ENCODE data around the gene NHP2.
"Not testable (repeated sequence)": the region's sequence is repeated elsewhere in the genome, so short reads cannot be mapped to it uniquely, and the experiment has no call there.

Gene NHP2

DNA sequence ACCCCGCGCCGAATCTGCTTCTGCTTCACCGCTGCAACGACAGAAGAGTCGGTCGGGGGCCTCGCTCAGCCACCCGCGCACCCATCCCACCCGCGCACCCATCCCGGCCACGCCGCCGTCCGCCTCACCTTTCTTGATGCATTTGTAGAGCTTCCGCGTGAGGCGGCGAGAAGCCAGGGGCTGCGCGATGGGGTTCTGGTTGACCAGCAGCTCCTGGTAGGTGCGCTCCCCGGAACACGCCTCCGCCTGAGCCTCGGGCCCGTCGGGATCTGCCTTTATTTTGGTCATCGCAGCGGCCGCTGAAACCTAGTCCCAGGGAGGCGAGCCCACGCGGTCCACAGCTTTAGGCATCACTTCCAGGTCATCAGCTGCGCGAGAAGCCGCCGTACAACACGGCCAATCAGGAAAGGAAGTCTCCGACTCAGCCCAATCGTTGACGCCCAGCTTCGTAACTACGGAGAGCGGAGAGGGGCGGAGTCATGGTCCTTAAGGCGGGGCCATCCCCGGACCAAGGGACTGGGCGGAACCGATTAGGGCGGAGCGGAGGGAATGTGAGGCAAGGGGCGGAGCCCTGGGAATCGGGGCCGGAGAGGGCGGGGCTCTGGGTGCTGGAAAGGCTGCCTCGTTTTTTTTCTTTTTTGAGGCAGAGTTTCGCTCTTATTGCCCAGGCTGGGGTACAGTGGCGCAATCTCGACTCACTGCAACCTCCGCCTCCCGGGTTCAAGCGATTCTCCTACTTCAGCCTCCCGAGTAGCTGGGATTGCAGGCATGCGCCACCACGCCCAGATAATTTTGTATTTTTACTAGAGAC lies at the start of gene NHP2:
NHP2 (minus strand) TSS at position 356 of the 811 bp plus-strand sequence; CDS start at position 288, 68 bp downstream.
- peak; percentile 93 for DNase-seq

DNA sequence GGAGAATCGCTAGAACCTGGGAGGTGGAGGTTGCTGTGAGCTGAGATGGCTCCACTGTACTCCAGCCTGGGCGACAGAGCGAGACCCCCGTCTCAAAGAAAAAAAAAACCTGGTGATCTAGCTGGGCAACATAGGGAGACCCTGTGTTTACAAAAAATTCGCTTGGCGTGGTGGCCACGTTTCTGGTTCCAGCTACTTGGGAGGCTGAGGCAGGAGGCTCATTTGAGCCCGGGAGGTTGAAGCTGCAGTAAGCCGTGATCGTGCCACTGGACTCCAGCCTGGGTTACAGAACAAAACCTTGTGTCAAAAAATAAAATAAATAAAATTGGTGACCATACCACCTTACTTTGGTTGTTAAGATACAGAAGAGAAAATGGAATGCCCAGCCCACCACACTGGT lies 48.9 kb upstream of the NHP2 start:
- no peak for DNase-seq

DNA sequence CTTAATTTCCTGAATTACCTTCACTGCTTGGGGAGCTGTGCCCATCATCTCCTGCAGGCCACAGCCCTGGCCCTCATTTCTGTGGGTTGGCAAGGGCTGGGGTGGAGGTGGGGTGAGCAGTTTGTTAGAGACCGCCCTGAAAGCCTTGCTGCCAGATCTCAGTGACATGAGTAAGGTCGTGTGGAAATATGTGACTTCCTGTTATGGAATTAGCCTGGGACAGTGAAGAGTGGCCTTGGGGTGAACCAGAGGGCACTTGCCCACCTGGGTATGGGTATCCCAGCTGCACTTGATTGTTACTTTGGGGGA lies 48.2 kb upstream of the NHP2 start:
- no peak for DNase-seq

DNA sequence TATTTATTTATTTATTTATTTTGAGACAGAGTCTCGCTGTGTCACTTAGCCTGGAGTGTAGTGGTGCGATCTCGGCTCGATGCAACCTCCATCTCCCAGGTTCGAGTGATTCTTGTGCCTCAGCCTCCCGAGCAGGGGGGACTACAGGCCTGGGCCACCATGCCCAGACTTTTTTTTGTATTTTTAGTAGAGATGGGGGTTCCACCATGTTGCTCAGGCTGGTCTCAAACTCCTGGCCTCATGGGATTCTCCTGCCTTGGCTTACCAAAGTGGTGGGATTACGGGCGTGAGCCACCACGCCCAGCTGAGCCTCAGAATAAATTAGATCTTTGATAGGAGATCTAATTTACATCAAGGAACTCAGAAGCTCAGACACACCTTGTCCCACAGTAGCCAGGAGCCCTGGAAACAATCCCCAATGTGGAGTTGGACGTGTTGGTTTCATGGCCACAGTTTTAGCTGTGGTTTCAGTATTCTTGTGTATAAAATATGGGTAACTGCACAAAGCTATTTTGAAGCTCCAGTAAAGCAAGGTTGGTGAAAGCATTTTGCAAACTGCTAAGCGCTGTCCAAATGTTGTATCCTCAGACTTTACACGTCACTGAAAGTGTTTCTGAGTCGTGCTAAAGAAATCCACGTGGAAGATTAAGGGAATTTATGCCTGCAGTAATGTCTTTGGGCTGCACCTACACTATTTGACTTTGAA lies 47.7 kb upstream of the NHP2 start:
- no peak for DNase-seq

DNA sequence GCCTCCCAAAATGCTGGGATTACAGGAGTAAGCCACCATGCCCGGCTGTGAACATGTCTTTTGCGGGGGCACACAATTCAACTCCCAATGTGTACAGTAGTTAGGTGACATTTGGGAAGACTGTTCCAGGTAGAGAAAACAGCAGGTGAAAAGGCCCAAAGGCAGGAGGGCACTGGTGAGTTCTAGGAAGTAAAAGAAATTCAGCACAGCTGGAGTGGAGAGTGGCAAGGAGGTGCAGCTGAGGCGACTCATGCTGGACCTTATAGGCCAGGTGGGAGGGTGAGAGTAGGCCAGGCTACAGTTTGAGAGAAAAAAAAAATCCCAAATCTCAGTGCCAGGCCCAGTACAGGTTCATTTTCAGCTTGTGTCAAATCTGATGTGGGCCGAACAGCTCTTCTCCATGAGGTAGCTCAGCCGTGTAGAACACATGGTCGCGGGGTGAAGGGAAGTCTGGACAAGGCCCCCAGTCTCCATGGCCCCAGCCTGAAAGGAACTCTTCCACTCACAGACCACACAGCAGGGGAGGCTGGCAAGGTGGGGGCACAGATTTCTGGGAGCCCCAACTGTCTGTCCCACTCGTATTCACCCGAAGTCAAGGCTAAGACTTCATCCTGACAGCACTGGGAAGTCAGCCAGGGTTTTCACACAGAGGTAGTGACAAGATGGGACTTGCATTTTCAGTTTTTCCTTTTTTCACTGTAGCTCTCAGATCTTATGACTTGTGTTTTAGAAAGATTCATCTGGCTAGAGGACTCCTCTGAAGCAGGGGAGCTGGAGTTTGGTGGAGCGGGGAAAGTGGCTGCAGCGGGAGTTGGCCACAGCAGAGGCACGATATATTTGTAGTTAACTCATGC lies 46.1 kb upstream of the NHP2 start:
- no peak for DNase-seq

DNA sequence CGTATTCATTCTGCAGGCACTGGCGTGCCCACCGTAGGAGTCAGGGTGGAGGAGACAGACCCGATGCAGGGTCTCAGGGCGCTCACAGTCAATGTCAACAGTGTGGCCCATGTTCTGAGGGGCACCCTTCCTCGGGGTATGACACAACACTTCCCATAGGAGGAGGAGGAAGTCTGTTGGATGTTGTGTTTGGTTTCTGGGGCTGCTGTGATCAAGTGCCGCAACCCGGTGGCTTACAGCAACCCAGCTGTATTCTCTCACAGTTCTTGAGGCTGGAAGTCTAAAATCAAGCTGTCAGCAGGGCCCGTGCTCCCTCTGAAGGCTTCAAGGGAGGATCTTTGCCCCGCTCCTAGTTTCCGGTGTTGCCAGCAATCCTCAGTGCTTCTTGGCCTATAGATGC lies 45.0 kb upstream of the NHP2 start:
- DNase-seq, result no peak

DNA sequence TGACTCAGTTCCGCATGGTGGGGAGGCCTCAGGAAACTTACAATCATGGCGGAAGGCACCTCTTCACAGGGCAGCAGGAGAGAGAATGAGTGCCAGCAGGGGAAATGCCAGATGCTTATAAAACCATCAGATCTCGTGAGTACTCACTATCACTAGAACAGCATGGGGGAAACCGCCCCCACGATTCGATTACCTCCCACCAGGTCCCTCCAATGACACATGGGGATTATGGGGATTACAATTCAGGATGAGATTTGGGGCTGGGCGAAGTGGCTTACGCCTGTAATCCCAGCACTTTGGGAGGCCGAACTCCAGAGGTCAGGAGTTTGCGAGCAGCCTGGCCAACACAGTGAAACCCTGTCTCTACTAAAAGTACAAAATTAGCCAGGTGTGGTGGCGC lies 44.5 kb upstream of the NHP2 start:
- DNase-seq, result not testable (repeated sequence)

DNA sequence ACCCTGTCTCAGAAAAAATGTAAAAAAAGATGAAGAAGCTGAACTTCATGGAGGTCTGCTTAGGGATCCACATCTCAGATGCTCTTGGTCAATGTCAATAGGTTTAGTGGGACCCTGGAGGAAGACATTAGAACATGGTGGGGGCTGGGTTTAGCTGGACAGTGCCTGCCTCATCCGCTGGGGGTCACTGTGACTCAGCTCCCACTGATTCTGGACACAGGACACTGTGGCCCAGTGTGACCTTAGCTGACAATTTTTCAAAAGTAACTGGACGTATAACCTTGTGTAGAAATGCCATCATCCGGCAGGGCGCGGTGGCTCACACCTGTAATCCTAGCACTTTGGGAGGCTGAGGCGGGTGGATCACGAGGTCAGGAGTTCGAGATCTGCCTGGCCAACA lies 43.3 kb upstream of the NHP2 start:
- DNase-seq, result no peak

DNA sequence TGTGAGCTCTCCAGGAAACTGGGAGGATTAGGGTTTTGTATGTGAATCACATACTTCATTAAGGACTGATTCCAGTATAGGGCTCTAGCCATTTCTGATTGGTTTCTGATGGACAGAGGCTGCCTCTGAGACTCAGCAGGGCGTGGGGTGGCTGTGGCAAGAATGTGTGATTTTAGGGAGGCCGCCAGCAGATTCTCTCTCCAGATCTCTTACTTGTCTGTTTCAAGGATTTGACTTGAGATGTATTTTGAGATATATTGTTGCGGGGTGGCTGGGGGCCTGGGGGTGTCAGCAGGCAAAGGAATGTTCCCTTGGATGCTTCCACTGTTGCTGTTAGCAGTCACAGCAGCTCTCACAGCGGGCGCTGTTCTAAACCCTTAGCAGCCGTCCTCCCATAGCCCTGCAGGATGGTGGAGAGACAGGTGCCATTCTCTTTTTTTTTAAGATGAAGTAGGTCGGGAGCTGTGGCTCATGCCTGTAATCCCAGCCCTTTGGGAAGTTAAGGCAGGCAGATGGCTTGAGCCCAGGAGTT lies 42.7 kb upstream of the NHP2 start:
- no peak for DNase-seq

DNA sequence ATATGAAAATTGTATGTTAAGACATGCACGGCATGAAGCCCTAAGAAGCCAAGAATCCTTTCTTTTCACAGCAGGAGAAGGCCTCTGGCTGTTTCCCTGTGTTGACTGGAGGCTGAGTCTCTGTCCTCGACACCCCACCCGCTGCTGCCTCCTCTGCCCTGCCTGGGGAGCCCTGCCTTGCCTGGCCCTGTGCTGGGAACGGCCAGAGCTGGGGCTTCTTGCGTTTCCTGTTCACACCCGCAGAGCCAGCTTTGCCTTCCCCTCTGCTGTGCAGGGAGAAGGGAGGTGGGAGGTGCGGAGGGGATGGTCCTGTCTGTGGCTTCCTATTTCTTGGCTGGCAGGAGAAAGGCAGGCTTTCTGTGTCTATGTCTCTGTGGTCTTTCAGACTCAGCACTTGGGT lies 40.3 kb upstream of the NHP2 start:
- no peak for DNase-seq

DNA sequence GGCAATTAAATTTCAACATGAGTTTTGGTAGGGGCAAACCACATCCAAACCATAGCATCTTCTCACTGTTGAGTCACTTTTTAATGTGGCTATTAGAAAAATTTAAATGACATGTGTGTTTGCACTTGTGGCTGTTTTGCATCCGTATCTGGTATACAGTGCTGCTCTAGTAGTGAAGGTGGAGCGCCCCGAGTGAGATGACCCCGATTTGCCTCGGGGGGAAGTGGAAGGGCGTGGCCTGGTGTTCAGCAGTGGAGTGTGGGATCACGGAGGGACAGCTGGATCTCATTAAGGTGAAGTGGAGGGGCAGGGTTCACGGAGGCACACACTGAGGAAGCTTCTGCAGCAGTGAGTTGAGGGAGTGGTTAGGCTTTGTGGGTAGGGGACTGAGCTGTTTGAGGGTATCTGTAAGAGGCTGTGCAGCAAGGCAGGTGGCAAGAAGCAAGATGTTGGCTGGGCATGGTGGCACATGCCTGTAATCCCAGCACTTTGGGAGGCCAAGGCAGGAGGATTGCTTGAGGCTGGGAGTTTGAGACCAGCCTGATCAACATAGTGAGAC lies 39.6 kb upstream of the NHP2 start:
- no peak for DNase-seq

DNA sequence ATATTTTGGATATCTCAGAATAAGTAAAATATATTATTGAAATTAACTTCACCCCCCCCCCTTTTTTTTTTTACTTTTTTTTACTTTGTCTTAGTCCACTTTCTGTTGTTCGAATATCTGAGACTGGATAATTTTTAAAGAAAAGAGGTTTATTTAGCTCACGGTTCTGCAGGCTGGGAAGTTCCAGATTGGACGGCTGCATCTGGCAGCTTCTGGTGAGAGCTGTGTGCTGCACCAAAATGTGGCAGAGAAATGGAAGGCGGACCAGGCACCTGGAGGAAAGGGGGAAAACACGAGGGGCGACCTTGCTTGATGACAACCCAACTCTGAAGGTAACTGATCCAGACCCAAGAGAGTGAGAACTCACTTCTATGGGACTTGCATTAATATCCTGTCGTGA lies 39.1 kb upstream of the NHP2 start:
- no peak for DNase-seq

DNA sequence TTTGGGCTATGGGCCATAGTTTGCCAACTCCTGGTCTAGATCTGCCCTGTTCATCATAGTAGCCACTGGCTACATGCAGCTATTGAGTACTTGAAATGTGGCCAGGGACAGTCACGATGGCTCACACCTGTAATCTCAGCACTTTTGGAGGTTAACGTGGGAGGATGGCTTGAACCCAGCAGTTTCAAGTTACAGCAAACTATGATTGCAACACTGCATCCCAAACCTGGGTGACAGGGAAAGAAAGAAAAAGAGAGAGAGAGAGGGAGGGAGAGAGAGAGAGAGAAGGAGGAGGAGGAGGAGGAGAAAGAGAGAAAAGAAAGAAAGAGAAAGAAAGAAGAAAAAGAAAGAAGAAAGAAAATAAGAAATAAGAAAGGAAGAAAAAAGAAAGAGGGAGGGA lies 38.6 kb upstream of the NHP2 start:
- DNase-seq, result no peak

DNA sequence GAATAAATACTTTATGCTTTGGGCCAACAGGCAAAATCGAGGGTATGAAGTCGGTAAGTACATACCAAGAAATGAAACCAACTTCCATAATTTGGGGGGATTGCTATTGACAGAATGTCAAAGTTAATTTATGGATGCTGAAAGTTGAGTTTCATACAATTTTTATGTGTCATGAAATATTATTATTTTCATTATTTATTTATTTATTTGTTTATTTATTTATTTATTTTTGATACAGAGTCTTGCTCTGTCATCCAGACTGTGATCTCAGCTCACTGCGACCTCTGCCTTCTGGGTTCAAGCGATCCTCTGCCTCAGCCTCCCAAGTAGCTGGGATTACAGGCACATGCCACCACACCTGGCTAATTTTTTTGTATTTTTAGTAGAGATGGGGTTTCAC lies 38.0 kb upstream of the NHP2 start:
- no peak for DNase-seq

DNA sequence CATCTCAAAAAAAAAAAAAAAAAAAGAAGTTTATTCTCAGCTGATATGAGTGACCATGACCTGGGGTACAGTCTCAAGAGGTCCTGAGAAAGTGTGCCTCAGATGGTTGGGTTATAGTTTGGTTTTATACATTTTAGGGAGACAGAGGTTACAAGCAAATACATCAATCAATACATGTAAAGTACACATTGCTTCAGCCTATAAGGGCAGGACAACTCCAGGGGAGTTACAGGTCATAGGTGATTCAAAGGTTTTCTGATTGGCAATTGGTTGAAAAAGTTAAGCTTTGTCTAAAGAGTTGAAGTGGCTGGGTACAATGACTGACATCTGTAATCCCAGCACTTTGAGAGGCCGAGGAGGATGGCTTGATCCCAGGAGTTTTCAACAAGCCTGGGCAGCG lies 35.7 kb upstream of the NHP2 start:
- no peak for DNase-seq

DNA sequence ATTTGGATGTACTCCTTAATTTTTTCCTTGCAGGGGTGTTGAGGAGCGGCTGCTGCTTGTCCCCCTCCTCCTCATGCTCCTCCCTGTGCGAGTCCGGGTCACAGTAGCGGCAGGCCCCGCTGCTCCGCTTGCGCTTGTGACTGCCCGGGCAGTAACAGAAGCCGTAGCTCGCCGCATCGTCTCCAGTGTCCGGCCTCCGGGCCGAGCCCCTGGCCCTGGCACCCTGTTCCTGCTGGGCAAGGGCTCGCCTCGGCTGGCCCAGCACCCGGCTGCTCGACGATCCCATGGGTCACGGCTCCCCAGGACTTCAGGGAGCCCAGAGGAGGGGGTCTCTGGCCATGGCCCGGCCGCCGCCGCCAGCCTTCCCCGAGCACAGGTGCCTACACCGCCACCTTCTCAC lies 33.3 kb upstream of the NHP2 start, which contains the start of gene GMCL2:
GMCL2 (minus strand) TSS at position 358 of the 400 bp plus-strand sequence; CDS start at position 286, 72 bp downstream.
- DNase-seq, result no peak

DNA sequence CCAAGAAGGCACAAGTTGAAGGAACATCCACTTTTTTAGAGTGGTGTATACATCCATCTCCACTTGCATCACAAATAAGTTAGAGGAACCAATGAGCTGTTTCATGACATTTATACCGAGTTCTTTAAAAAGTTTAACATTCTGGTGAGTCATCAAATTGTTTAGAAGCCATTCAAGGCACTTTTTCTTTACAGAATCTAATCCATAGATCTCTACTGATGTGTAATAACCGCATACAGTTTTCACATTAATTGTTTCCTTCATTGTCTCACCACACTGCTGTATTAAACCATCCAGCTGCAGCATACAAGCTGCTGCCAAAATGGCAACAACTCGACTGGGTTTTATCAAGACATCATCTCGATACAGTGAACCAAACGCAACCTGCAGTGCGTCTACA lies 32.7 kb upstream of the NHP2 start:
- no peak for DNase-seq

DNA sequence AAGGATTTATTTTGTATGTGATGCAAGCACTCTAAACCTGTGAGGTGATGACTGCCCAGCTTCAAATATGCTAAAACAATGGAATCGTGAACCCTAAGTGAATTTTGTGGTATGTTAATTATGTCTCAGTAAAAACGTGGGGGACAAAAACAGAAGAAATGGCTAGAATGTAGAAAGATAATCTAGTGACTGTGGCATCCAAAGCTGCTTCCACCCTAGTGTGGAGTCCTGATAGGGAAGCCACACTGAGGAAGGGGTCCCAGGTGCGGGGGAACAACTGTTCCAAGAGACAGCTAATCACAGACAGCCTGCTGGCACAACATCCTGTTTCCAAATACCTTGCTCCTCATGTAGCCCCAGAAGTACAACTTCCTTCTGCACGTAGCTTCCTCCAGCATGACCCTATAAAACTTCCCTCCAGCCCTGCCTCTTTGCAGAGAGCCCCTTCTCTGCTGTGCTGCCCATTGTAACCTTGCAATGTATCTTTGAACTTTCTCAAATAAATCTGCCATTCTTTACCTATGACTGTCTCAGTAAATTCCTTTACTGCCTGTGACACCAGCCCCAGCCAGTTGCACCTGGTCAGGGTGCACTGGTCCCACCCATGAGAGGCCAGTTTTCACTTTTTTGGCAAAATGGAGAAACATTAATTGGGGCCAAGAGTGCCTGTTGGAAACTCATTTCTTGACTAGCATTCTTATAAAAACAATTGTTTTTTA lies 28.6 kb upstream of the NHP2 start:
- no peak for DNase-seq

DNA sequence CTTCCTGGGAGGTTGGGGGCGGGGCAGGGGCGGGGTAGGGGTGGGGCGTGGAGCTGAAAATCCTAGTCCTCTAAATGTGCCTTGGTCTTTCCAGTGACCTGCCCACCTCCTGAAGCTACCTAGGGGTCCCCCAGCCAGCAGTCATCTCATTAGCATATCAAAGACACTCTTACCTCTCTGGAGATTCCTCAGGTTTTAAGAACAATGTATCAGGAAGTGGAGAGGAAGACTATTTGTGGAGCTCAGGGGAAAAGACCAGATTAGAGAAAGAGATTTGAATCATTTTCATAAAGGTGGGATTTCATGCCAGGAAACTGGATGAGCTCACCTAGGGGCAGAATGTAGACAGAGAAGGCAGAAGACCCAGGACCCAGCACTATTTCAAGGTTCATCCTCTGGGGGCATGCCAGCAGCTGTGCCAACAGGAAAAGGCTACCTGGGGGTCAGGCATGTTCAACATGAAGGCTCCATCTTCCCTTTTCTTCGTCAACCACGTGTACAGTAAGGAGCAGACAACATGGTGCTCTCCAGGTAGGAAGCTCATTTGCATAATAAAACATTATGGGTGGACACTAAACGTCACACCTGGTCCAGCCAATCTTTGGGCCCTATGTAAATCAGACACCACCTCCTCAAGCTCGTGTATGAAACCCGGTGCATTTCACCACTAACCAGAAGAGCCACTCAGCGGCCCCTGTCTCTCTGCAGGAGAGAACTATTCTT lies 26.6 kb upstream of the NHP2 start:
- no peak for DNase-seq

DNA sequence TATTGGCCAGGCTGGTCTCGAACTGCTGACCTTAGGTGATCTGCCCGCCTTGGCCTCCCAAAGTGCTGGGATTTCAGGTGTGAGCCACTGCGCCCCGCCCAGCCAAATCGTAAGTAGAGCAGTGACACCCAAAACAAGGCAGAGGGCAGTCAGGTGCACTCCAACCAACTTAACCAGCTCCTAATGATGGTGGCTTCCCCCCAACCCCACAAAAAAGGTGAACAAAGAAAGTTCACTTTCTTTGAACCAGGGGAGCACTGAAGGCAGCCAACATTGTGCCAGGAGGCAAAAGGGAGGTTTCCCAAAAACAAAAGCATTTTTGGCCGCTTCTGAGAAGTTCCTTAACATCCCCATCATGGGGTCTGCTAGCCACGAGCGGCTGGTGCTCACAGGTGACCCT lies 23.9 kb upstream of the NHP2 start:
- no peak for DNase-seq

DNA sequence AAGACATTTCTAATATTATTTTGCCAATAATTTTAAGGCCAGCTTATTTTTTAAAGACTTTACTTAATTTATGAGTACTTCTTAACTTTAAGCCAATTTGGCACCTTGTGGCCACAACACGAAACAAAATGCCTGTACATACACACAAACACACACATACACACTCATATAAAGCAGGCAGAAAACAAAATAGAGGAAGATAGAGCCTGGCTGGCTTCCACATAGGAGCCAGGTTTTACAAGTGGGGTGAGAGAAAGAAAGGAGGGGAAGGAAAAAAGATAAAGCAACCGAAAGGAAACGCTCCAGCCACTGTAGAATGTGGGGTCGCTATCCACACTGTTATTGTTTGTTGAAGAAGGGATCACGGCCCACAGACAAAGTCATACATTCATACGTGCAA lies 23.1 kb upstream of the NHP2 start:
- no peak for DNase-seq

DNA sequence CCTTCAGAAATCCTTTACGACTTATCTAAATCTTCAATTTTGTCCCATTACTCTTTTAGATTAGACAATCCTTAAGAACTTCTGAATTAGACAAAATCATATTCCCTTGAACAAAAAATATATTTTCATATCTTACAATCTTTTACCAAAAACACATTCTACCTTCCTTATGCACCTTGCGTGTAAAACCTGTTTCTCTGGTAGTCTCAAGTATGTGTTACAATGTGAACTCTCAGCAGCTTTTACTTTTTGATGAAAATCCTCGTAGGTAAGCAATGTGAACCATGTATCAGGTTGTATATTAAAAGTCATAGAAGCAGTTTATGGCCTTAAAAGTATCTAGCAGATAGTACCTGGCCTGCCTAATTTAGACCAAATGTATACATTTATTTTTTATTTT lies 20.8 kb upstream of the NHP2 start:
- no peak for DNase-seq
